Uterus (tissue), 2 donors: Measurements from ENCODE around the gene SPHK2.

Experiments used
- POLR2A ChIP-seq, 2 donors: fragments of 450-650 bp; IDR thresholded peaks; one replicate each; pipeline ENCODE4 v1.6.1; 2016; ENCODE audit warnings: antibody characterized with exemption in 2 of 2, mild to moderate bottlenecking in 1 of 2, moderate library complexity in 1 of 2
- TF ChIP-seq, protein P1 (sequence below), 4 experiments: fragments of 200-600 bp in 2 of 4; fragments of 450-650 bp in 2 of 4; sonication (generic) in 2 of 4; IDR thresholded peaks; one replicate each; pipeline ENCODE4 v1.5.1; 2016 to 2019; ENCODE audit warnings: antibody characterized with exemption in 4 of 4, mild to moderate bottlenecking in 2 of 4, moderate library complexity in 1 of 4

DNA sequence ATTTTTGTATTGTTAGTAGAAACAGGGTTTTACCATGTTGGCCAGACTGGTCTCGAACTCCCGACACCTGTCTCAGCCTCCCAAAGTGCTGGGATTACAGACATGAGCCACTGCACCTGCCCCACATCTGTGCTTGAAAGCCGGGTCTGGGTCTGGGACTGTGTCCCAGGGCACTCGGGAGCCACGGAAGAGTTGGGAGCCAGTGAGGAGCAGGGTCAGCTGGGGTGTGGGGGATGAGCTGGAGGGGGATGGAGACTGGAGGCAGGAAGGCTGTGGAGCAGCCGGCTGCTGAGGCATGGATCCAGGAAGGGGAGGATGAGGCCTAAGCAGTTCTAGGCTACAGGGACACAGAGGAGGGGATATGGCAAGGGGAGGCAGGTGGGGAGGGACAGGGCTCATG lies 23.5 kb upstream of the SPHK2 start:
- TF ChIP-seq, protein P1, sequence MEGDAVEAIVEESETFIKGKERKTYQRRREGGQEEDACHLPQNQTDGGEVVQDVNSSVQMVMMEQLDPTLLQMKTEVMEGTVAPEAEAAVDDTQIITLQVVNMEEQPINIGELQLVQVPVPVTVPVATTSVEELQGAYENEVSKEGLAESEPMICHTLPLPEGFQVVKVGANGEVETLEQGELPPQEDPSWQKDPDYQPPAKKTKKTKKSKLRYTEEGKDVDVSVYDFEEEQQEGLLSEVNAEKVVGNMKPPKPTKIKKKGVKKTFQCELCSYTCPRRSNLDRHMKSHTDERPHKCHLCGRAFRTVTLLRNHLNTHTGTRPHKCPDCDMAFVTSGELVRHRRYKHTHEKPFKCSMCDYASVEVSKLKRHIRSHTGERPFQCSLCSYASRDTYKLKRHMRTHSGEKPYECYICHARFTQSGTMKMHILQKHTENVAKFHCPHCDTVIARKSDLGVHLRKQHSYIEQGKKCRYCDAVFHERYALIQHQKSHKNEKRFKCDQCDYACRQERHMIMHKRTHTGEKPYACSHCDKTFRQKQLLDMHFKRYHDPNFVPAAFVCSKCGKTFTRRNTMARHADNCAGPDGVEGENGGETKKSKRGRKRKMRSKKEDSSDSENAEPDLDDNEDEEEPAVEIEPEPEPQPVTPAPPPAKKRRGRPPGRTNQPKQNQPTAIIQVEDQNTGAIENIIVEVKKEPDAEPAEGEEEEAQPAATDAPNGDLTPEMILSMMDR (IDR thresholded peaks at IDR 0.05), result no peak
- no peak for TF ChIP-seq POLR2A (IDR thresholded peaks at IDR 0.05)
